ENCODE data around the gene SPINK1.
"Not testable (repeated sequence)": the region's sequence is repeated elsewhere in the genome, so short reads cannot be mapped to it uniquely, and the experiment has no call there.

GRCh38 chr5:147874118-147874875, 42.8 kb upstream of the SPINK1 start:
- TF ChIP-seq POLR2A (IDR thresholded peaks at IDR 0.05); CTCF (IDR thresholded peaks at IDR 0.05 in 4 of 5, conservative IDR thresholded peaks at IDR 0.05 in 1 of 5): not testable (repeated sequence)
